ENCODE data around the gene EPC2. TPM values are rescaled to one million over a fixed set of nuclear protein-coding genes. Genes with fewer than 3 reads are reported as not detected.

EPC2 gene
- total RNA-seq, 4 donors from 2014 or later = 37.9 to 55.3 (median 44.1) TPM

GRCh38 chr2:148640767-148641166, 3.8 kb upstream of the EPC2 start:
- Histone ChIP-seq H3K36me3 (no peaks in the 10 kb centered on the region), H3K9me3 (no peaks in the 10 kb centered on the region), H3K27ac (no peak overlapping the region), H3K4me1 (peaks cover 8 to 18% of the 10 kb centered on the region in 2 donors), H3K4me3 (replicated peaks in 1 of 3) (no peak overlapping the region), H3K27me3 (no peaks in the 10 kb centered on the region)
- no peak for TF ChIP-seq CTCF (IDR thresholded peaks at IDR 0.05)
- no peak for TF ChIP-seq POLR2A (IDR thresholded peaks at IDR 0.05)
- no peak for DNase-seq
- intact Hi-C loops (cut with DNase I) = no loop called here
- 74 to 76% methylated on average over 5 of the region's 5 CpGs for WGBS, 2 donors

GRCh38 chr2:148642112-148642744, 2.3 kb upstream of the EPC2 start:
- WGBS, 2 donors = 87 to 89% methylated on average over 2 of the region's 2 CpGs
- intact Hi-C loops (cut with DNase I) = no loop called here

GRCh38 chr2:148642891-148643416, 1.6 kb upstream of the EPC2 start:
- TF ChIP-seq POLR2A (IDR thresholded peaks at IDR 0.05) = no peak
- no peak for TF ChIP-seq CTCF (IDR thresholded peaks at IDR 0.05)
- Histone ChIP-seq H3K9me3 (no peaks in the 10 kb centered on the region), H3K27me3 (no peaks in the 10 kb centered on the region), H3K4me1 (peaks cover 13 to 25% of the 10 kb centered on the region in 2 donors), H3K36me3 (no peaks in the 10 kb centered on the region), H3K27ac (peak overlapping the region in 2 of 3 donors; percentile 20 to 99), H3K4me3 (replicated peaks in 1 of 3) (peak overlapping the region in 1 of 3 donors; percentile 90)
- DNase-seq = peak; percentile 52 to 58
- intact Hi-C loops (cut with DNase I) = no loop called here
- WGBS, 2 donors = 32 to 33% methylated on average over 3 of the region's 3 CpGs

More at GRCh38 chr2:148642112-148642744, 2.3 kb upstream of the EPC2 start:
- TF ChIP-seq CTCF (IDR thresholded peaks at IDR 0.05) = no peak
- TF ChIP-seq POLR2A (IDR thresholded peaks at IDR 0.05) = no peak
- H3K4me1 ChIP-seq = peaks cover 13 to 23% of the 10 kb centered on the region in 2 donors
- no peak for DNase-seq
- no peaks in the 10 kb centered on the region for H3K9me3 ChIP-seq
- H3K4me3 ChIP-seq (replicated peaks in 1 of 3) = no peak overlapping the region
- peak overlapping the region in 1 of 3 donors; percentile 20 for H3K27ac ChIP-seq
- no peaks in the 10 kb centered on the region for H3K36me3 ChIP-seq
- no peaks in the 10 kb centered on the region for H3K27me3 ChIP-seq

- no peaks in the 10 kb centered on the region for H3K9me3 ChIP-seq
- peaks cover 15 to 29% of the 10 kb centered on the region in 2 donors for H3K4me1 ChIP-seq
- H3K36me3 ChIP-seq = no peaks in the 10 kb centered on the region
- H3K4me3 ChIP-seq (replicated peaks in 1 of 3) = peak overlapping the region in 1 of 3 donors; percentile 90
- intact Hi-C loops (cut with DNase I) = no loop called here
- TF ChIP-seq POLR2A (IDR thresholded peaks at IDR 0.05) = no peak
- no peak for TF ChIP-seq CTCF (IDR thresholded peaks at IDR 0.05)
- peak overlapping the region in 1 of 3 donors; percentile 99 for H3K27ac ChIP-seq
- no peaks in the 10 kb centered on the region for H3K27me3 ChIP-seq
- DNase-seq = no peak
- 30 to 32% methylated on average over 5 of the region's 5 CpGs for WGBS, 2 donors
These were observed 1.1 kb upstream of the EPC2 start for GRCh38 chr2:148643421-148643820.

- TF ChIP-seq CTCF (IDR thresholded peaks at IDR 0.05) (peak in 2 of 6 experiments; percentile 23 to 33), POLR2A (IDR thresholded peaks at IDR 0.05) (peak in 1 of 2 donors; percentile 13)
- no peaks in the 10 kb centered on the region for H3K9me3 ChIP-seq
- H3K4me1 ChIP-seq = peaks cover 27 to 35% of the 10 kb centered on the region in 2 donors
- H3K4me3 ChIP-seq (replicated peaks in 1 of 3) = peak overlapping the region; percentile 85 to 96 (median 90)
- DNase-seq = peak; percentile 93 to 96
- H3K27ac ChIP-seq = peak overlapping the region; percentile 99 to 100 (median 100)
- no peaks in the 10 kb centered on the region for H3K36me3 ChIP-seq
- WGBS, 2 donors = 0 to 1% methylated on average over 23 to 54 of the region's 69 CpGs
- no peaks in the 10 kb centered on the region for H3K27me3 ChIP-seq
- intact Hi-C loops (cut with DNase I) = no loop called here
These were observed 460 bp downstream of the EPC2 start for GRCh38 chr2:148644883-148645538.
